Measurements from ENCODE around the gene PEX5L.

PEX5L gene

DNA sequence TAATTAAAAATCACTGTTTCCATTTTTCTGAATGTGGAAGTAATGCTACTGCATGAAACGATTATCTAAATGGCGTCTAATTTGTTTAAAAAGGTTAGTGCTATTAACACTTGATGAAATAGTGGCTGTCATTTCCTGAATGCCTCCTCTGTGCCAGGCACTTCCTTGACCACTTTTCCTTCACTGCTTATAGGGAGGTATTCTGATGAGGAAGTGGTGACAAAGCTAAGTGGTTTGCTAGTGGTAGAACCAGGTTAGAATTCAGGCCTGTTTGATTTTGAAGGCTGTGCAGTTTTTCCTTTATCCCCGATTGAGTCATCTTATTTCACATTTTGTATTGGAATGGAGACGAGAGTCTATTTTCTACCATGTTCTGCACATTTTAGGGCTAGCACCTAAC, 264.9 kb downstream of the PEX5L start:
- TF ChIP-seq, protein P1, sequence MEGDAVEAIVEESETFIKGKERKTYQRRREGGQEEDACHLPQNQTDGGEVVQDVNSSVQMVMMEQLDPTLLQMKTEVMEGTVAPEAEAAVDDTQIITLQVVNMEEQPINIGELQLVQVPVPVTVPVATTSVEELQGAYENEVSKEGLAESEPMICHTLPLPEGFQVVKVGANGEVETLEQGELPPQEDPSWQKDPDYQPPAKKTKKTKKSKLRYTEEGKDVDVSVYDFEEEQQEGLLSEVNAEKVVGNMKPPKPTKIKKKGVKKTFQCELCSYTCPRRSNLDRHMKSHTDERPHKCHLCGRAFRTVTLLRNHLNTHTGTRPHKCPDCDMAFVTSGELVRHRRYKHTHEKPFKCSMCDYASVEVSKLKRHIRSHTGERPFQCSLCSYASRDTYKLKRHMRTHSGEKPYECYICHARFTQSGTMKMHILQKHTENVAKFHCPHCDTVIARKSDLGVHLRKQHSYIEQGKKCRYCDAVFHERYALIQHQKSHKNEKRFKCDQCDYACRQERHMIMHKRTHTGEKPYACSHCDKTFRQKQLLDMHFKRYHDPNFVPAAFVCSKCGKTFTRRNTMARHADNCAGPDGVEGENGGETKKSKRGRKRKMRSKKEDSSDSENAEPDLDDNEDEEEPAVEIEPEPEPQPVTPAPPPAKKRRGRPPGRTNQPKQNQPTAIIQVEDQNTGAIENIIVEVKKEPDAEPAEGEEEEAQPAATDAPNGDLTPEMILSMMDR (IDR thresholded peaks at IDR 0.05; ENCODE audit: insufficient read depth, missing control alignments): no peak
- DNase-seq (ENCODE audit: insufficient read length, low spot score) (no peak), FAIRE-seq (no peak)

DNA sequence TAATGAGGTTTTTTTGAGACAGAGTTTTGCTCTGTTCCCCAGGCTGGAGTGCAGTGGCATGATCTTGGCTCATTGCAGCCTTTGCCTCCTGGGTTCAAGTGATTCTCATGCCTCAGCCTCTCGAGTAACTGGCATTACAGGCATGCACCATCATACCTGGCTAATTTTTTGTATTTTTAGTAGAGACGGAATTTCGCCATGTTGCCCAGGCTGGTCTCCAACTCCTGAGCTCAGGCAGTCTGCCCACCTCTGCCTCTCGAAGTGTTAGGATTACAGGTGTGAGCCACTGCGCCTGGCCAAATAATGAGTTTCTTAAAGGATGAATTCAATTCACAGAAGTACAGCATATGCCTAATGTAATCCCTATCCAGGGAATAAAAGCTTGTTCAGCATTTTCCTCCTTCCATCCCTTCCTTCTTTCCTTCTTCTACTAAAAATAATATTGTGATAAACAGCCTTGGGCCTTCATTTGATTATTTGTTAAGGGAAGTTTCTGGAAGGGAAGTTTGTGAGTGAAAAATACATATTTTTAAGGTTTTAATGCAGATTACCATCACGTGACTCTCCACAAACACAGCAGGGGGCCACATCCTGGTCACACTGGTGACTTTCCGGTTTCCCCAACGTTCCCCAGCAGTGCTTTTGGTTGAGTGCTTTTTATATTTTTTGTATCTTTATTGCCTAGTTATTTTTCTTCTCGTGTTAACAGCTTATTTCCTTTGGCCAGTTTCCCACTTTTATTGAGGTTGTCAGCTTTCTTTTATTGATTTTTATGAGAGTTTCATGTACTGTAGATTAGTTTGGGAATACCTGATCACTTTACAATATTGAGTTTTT, 267.1 kb downstream of the PEX5L start:
- TF ChIP-seq, protein P1 (IDR thresholded peaks at IDR 0.05; ENCODE audit: insufficient read depth, missing control alignments): no peak
- DNase-seq (ENCODE audit: insufficient read length, low spot score): no peak
- FAIRE-seq: no peak

DNA sequence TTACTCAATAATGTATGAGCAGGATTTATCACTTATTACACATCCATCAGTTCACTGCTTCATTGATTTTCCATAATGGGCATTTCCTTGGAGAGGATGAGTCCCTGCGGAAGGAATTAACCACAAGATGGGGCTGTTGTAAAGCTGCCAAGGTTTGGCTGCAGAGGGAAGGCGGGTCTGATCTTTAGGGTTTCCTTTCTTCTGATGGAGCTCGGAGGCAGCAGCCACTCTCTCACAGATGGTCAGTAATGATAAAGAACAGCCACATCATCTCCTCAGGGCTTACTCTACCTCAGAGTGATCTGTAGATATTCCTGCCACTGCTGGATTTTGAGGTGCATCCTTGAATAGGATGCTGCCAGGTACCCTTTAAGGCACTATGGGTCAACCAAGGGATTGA, 268.7 kb downstream of the PEX5L start:
- DNase-seq (ENCODE audit: insufficient read length, low spot score): no peak
- no peak for FAIRE-seq
- TF ChIP-seq, protein P1 (IDR thresholded peaks at IDR 0.05; ENCODE audit: insufficient read depth, missing control alignments): peak; percentile 85

DNA sequence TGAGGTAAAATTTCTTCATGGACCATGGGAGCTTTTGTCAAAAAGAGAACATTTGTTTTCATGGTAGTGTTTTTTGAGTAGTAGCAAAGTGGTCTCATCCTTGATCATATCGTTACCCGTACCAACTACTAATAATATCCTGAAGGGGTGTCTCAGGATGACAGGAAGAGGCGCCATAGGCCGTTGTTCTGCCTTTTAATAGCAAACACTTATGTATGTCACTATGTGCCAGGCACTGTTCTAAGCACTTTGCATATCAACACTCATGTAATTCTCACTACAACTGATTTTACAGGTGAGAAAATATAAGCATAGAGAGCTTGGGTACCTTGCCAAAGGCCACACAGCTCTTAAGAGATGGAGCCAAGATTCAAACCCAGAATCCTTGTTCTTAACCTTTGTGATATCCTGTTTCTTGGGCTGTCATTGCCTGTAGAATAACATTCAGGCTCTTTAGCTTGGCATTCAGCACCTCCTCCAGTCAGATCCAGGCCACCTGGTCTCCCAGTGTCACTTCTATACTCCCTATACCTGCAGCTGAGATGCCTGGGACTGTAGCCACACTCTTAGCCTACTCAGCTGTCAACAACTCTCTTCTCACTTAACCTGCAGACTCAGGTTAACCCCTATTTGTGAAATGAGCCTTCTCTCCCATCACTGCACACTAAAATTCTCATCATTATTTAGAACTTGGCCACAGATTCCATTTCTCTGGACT, 270.2 kb downstream of the PEX5L start:
- TF ChIP-seq, protein P1 (IDR thresholded peaks at IDR 0.05; ENCODE audit: insufficient read depth, missing control alignments): no peak
- no peak for FAIRE-seq
- DNase-seq (ENCODE audit: insufficient read length, low spot score): no peak

DNA sequence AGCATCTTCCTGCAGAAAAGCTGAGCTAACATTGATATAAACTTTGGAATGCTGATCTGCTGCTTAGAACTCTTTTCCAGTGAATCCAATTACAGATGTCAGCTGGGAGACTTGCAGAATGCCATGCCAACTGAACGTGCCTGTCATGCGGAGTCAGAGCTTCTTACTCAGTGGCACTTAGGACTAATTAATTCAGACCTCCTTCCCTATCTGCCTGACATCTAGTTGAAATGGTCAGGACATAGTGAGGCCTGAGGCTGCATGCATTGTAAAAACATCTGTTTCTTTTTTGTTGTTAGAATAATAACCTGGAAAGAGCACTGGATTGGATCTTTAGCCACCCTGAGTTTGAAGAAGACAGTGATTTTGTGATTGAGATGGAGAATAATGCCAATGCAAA, 271.3 kb downstream of the PEX5L start:
- FAIRE-seq (no peak), DNase-seq (ENCODE audit: insufficient read length, low spot score) (no peak)
- TF ChIP-seq, protein P1 (IDR thresholded peaks at IDR 0.05; ENCODE audit: insufficient read depth, missing control alignments): no peak

DNA sequence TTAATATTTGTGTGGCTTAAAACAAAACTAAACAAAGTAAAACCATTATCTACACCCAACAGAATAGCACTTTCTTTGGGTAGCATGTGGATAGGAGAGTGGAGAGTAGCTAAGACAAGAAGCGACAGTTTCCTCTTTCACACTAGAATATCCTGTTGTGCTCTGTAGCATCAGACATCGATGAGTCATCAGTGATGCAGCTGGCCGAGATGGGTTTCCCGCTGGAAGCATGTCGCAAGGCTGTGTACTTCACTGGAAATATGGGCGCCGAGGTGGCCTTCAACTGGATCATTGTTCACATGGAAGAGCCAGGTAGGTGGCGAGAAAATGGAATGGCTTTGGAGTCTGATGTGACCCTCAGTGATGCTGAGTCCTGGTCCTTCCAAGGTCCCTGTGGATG, 275.8 kb downstream of the PEX5L start:
- TF ChIP-seq, protein P1 (IDR thresholded peaks at IDR 0.05; ENCODE audit: insufficient read depth, missing control alignments): no peak
- FAIRE-seq: no peak
- no peak for DNase-seq (ENCODE audit: insufficient read length, low spot score)

Data from D721Med (cell line).